Subcutaneous abdominal adipose tissue (tissue), 5 donors: ENCODE data around the gene CFB.

Source experiments
- H3K27ac ChIP-seq: one replicate; pipeline ENCODE4 v1.7.0; 2013; ENCODE audit warnings: low read depth, mild to moderate bottlenecking, inconsistent platforms, low read length, moderate library complexity
- H3K27me3 ChIP-seq, 5 donors: one replicate each; pipeline ENCODE4 v1.7.0; 2013; ENCODE audit warnings: low read length in 5 of 5, inconsistent platforms in 1 of 5; ENCODE audit not compliant: control insufficient read depth in 5 of 5, insufficient read depth in 4 of 5
- H3K36me3 ChIP-seq, 5 donors: one replicate each; pipeline ENCODE4 v1.7.0; 2013; ENCODE audit warnings: low read length in 5 of 5; ENCODE audit not compliant: control insufficient read depth in 5 of 5, insufficient read depth in 5 of 5
- H3K4me1 ChIP-seq, 5 donors: one replicate each; pipeline ENCODE4 v1.7.0; 2013; ENCODE audit warnings: low read length in 5 of 5, mild to moderate bottlenecking in 3 of 5, moderate library complexity in 1 of 5; ENCODE audit not compliant: control insufficient read depth in 5 of 5, insufficient read depth in 5 of 5
- H3K4me3 ChIP-seq, 5 donors: one replicate each; pipeline ENCODE4 v1.7.0; 2013; ENCODE audit warnings: low read length in 5 of 5, low read depth in 1 of 5
- H3K9ac ChIP-seq, 5 donors: one replicate each; pipeline ENCODE4 v1.7.0; 2013; ENCODE audit warnings: low read length in 5 of 5, mild to moderate bottlenecking in 4 of 5, moderate library complexity in 3 of 5
- H3K9me3 ChIP-seq, 5 donors: one replicate each; pipeline ENCODE4 v1.7.0; 2013; ENCODE audit warnings: low read length in 5 of 5; ENCODE audit not compliant: control insufficient read depth in 5 of 5
- donor health status: healthy.
- donor health status: healthy.
- donor health status: healthy.
- donor health status: healthy.
- donor health status: healthy.

Gene CFB

DNA sequence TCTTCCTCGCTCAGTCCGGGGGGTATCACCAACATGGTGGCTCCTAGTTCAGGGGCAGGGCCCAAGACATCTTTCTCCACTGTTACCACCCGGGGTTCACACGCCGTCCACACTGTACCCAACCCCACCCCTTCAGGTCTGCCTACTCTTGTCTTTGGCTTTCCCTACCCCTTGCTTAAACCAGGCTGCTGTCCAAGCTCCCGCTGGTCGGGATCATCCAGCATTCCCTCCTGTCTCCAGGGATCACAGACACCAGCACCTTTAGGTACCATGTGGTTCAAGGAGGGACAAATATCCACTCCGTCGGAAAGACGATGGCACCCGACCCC lies 12.5 kb downstream of the CFB start:
- Histone ChIP-seq H3K9ac (peak overlapping the region; percentile 73 to 98 (median 97)), H3K4me3 (peak overlapping the region; percentile 86 to 100 (median 96)), H3K36me3 (peaks cover 5 to 66% (median 64%) of the 10 kb centered on the region in 5 donors), H3K4me1 (peaks cover 9 to 23% (median 21%) of the 10 kb centered on the region in 5 donors), H3K27ac (peak overlapping the region; percentile 90), H3K9me3 (no peaks in the 10 kb centered on the region), H3K27me3 (no peaks in the 10 kb centered on the region)

- H3K9ac ChIP-seq: peak within 1 kb of the TSS; percentile 73 to 98 (median 97)
- H3K4me3 ChIP-seq: peak within 1 kb of the TSS; percentile 86 to 100 (median 96)
- no peaks in the 10 kb centered on the region for H3K27me3 ChIP-seq
- H3K36me3 ChIP-seq: peaks cover 4 to 66% (median 64%) of the 10 kb centered on the region in 5 donors
- H3K9me3 ChIP-seq: no peaks in the 10 kb centered on the region
- peak within 1 kb of the TSS; percentile 90 for H3K27ac ChIP-seq
- peaks cover 9 to 23% (median 19%) of the 10 kb centered on the region in 5 donors for H3K4me1 ChIP-seq
These were observed 13.1 kb downstream of the CFB start, which contains the start of the genes NELFE and SKIC2 for GRCh38 chr6:31958741-31959739. NELFE (minus strand) TSS chr6:31958971; CDS start chr6:31958446, 525 bp downstream. SKIC2 (plus strand) TSS chr6:31959175; CDS start chr6:31959193, 18 bp downstream.

GRCh38 chr6:31961616-31962015 lies 15.7 kb downstream of the CFB start:
- Histone ChIP-seq H3K4me3 (no peak overlapping the region), H3K27me3 (no peaks in the 10 kb centered on the region), H3K4me1 (peaks cover 9 to 23% (median 19%) of the 10 kb centered on the region in 5 donors), H3K27ac (no peak overlapping the region), H3K36me3 (peaks cover 4 to 68% (median 67%) of the 10 kb centered on the region in 5 donors), H3K9ac (no peak overlapping the region), H3K9me3 (no peaks in the 10 kb centered on the region)

DNA sequence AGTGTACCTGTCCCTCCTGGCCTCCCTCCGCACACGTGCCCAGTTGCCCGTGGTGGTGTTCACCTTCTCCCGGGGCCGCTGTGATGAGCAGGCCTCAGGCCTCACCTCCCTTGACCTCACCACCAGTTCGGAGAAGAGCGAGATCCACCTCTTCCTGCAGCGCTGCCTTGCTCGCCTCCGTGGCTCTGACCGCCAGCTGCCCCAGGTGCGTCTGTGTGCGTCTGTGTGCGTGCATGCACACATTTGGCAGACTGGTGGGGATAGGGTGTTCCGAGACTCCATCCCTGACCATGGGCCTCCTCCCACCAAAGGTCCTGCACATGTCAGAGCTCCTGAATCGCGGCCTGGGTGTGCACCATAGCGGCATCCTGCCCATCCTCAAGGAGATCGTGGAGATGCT lies 18.0 kb downstream of the CFB start:
- Histone ChIP-seq H3K4me3 (no peak overlapping the region), H3K9me3 (no peaks in the 10 kb centered on the region), H3K36me3 (peaks cover 4 to 86% (median 84%) of the 10 kb centered on the region in 5 donors), H3K27me3 (no peaks in the 10 kb centered on the region), H3K27ac (no peak overlapping the region), H3K9ac (no peak overlapping the region), H3K4me1 (peaks cover 4 to 12% (median 10%) of the 10 kb centered on the region in 5 donors)

DNA sequence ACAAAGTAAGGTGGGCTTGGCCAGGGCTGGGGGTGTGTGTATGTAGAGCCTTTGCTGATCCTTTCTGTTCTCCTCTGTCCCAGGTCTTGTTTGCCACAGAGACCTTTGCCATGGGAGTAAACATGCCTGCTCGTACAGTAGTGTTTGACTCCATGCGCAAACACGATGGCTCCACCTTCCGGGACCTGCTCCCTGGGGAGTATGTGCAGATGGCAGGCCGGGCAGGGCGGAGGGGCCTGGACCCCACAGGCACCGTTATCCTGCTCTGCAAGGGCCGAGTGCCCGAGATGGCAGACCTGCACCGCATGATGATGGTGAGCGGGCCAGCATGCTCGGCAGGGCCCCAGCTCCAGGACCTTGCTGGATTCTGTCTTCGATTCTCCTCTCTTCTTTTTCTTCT lies 19.8 kb downstream of the CFB start:
- H3K4me1 ChIP-seq: peaks cover 0 to 8% (median 4%) of the 10 kb centered on the region in 5 donors
- no peak overlapping the region for H3K9ac ChIP-seq
- no peak overlapping the region for H3K27ac ChIP-seq
- H3K36me3 ChIP-seq: peaks cover 3 to 99% (median 95%) of the 10 kb centered on the region in 5 donors
- H3K9me3 ChIP-seq: no peaks in the 10 kb centered on the region
- no peak overlapping the region for H3K4me3 ChIP-seq
- no peaks in the 10 kb centered on the region for H3K27me3 ChIP-seq

- Histone ChIP-seq H3K27me3 (no peaks in the 10 kb centered on the region), H3K4me1 (peaks cover 0 to 17% (median 13%) of the 10 kb centered on the region in 5 donors), H3K9ac (no peak overlapping the region), H3K4me3 (no peak overlapping the region), H3K27ac (no peak overlapping the region), H3K9me3 (no peaks in the 10 kb centered on the region), H3K36me3 (peaks cover 0 to 93% (median 87%) of the 10 kb centered on the region in 5 donors)
These were observed 20.6 kb downstream of the CFB start for GRCh38 chr6:31966506-31966905.

- Histone ChIP-seq H3K9me3 (no peaks in the 10 kb centered on the region), H3K36me3 (peaks cover 0 to 85% (median 79%) of the 10 kb centered on the region in 5 donors), H3K27ac (no peak overlapping the region), H3K9ac (no peak overlapping the region), H3K4me3 (no peak overlapping the region), H3K27me3 (no peaks in the 10 kb centered on the region), H3K4me1 (peaks cover 0 to 23% (median 16%) of the 10 kb centered on the region in 5 donors)
These were observed 21.4 kb downstream of the CFB start for GRCh38 chr6:31966997-31967925.

DNA sequence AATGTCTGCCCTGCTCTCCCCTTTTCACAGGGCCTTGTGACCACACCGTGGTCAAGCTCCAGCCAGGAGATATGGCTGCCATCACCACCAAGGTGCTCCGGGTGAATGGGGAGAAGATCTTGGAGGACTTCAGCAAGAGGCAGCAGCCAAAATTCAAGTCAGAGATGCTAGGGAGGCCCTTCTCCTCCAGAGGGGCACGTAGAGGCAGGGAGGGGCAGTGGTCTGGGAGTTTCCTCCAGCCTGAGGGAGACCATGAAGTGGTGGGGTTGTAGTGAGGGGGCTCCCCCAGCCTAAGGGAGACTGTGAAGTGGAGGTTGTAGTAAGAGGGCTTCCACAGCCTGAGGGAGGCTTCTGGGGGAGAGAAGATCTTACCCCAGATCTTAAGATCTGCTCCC lies 22.0 kb downstream of the CFB start:
- Histone ChIP-seq H3K9ac (no peak overlapping the region), H3K27ac (no peak overlapping the region), H3K9me3 (no peaks in the 10 kb centered on the region), H3K4me3 (no peak overlapping the region), H3K4me1 (peaks cover 1 to 29% (median 21%) of the 10 kb centered on the region in 5 donors), H3K36me3 (peaks cover 0 to 79% (median 73%) of the 10 kb centered on the region in 5 donors), H3K27me3 (no peaks in the 10 kb centered on the region)

GRCh38 chr6:31968326-31968725 lies 22.4 kb downstream of the CFB start:
- H3K27me3 ChIP-seq: no peaks in the 10 kb centered on the region
- H3K36me3 ChIP-seq: peaks cover 0 to 75% (median 69%) of the 10 kb centered on the region in 5 donors
- no peaks in the 10 kb centered on the region for H3K9me3 ChIP-seq
- no peak overlapping the region for H3K4me3 ChIP-seq
- no peak overlapping the region for H3K27ac ChIP-seq
- H3K9ac ChIP-seq: no peak overlapping the region
- H3K4me1 ChIP-seq: peaks cover 3 to 33% (median 25%) of the 10 kb centered on the region in 5 donors
